GM23338 (cell line): Measurements from ENCODE around the gene OAS2. TPM values are rescaled to one million over a fixed set of nuclear protein-coding genes. Genes with fewer than 3 reads are reported as not detected.

Experiments
- ATAC-seq: fragments of 200-7000 bp; cut with Tn5 transposase; 3 replicates; pipeline ENCODE4 v1.9.1; 2020
- DNase-seq: peaks from one replicate; pipeline ENCODE4 v3.0.0-alpha.2; 2015; ENCODE audit warnings: low spot score
- H2AFZ ChIP-seq: fragments of 200-600 bp; sonication (generic); 2 replicates; pipeline ENCODE4 v1.8.0; 2016; ENCODE audit warnings: antibody characterized with exemption, mild to moderate bottlenecking, moderate library complexity
- H3F3A ChIP-seq: fragments of 200-600 bp; sonication (generic); replicated peaks from 2 replicates; pipeline ENCODE4 v1.8.0; 2017; ENCODE audit warnings: antibody characterized with exemption, mixed run types, low read depth
- H3K27ac ChIP-seq: fragments of 200-600 bp; sonication (generic); 2 replicates; pipeline ENCODE4 v1.6.1; 2016; ENCODE audit warnings: low read depth
- H3K27me3 ChIP-seq: fragments of 200-600 bp; sonication (generic); 2 replicates; pipeline ENCODE4 v1.8.0; 2016; ENCODE audit warnings: mild to moderate bottlenecking, mixed run types, moderate library complexity; ENCODE audit not compliant: insufficient read depth
- H3K36me3 ChIP-seq: fragments of 200-600 bp; sonication (generic); 2 replicates; pipeline ENCODE4 v1.8.0; 2016; ENCODE audit warnings: mild to moderate bottlenecking; ENCODE audit not compliant: insufficient read depth
- H3K4me1 ChIP-seq: fragments of 200-600 bp; sonication (generic); 2 replicates; pipeline ENCODE4 v1.8.0; 2016; ENCODE audit warnings: mild to moderate bottlenecking, moderate library complexity; ENCODE audit not compliant: insufficient read depth
- H3K4me2 ChIP-seq: fragments of 200-600 bp; sonication (generic); 2 replicates; pipeline ENCODE4 v1.7.1; 2017; ENCODE audit warnings: mixed run types
- H3K4me3 ChIP-seq: fragments of 200-600 bp; sonication (generic); 2 replicates; pipeline ENCODE4 v1.6.1; 2016; ENCODE audit warnings: mixed run types
- H3K79me2 ChIP-seq: fragments of 200-600 bp; sonication (generic); replicated peaks from 2 replicates; pipeline ENCODE4 v1.8.0; 2017; ENCODE audit warnings: mild to moderate bottlenecking; ENCODE audit not compliant: insufficient read depth
- H3K9me2 ChIP-seq: fragments of 200-600 bp; sonication (generic); 2 replicates; pipeline ENCODE4 v1.8.0; 2017; ENCODE audit not compliant: insufficient read depth
- H4K20me1 ChIP-seq: fragments of 200-600 bp; sonication (generic); replicated peaks from 2 replicates; pipeline ENCODE4 v1.8.0; 2017; ENCODE audit warnings: mild to moderate bottlenecking; ENCODE audit not compliant: insufficient read depth
- H3K27ac Mint-ChIP-seq: 2 replicates; pipeline ENCODE4 v1.8.0; 2020; ENCODE audit warnings: inconsistent platforms, mild to moderate bottlenecking, moderate library complexity, mixed read lengths
- H3K27me3 Mint-ChIP-seq: 3 replicates; pipeline ENCODE4 v1.8.0; 2022; ENCODE audit warnings: low read depth, mild to moderate bottlenecking, moderate library complexity, mixed read lengths, inconsistent platforms; ENCODE audit not compliant: insufficient read depth, poor library complexity
- H3K36me3 Mint-ChIP-seq: 3 replicates; pipeline ENCODE4 v1.8.0; 2021; ENCODE audit warnings: low read depth, mild to moderate bottlenecking, inconsistent platforms, moderate library complexity, mixed read lengths
- H3K4me1 Mint-ChIP-seq: 3 replicates; pipeline ENCODE4 v1.8.0; 2020; ENCODE audit warnings: mild to moderate bottlenecking, inconsistent platforms, mixed read lengths
- H3K4me3 Mint-ChIP-seq: 3 replicates; pipeline ENCODE4 v1.8.0; 2021; ENCODE audit warnings: moderate library complexity, mild to moderate bottlenecking, inconsistent platforms, mixed read lengths
- H3K9me3 Mint-ChIP-seq: 3 replicates; pipeline ENCODE4 v1.8.0; 2020; ENCODE audit warnings: moderate library complexity, mild to moderate bottlenecking, inconsistent platforms, mixed read lengths
- CREB1 ChIP-seq: fragments of 250-450 bp; sonication (Bioruptor Pico); IDR thresholded peaks from 2 replicates; pipeline ENCODE4 v1.5.0; 2020; ENCODE audit warnings: low read depth, mild to moderate bottlenecking, moderate library complexity
- CTCF ChIP-seq, 2 experiments: fragments of 200-600 bp in 1 of 2; sonication (generic) in 1 of 2; conservative IDR thresholded peaks; 2 replicates each; pipeline versions ENCODE4 v1.5.1 to v1.6.1; 2016 to 2017; ENCODE audit warnings: antibody characterized with exemption in 2 of 2, low read depth in 2 of 2, mild to moderate bottlenecking in 2 of 2, moderate library complexity in 1 of 2
- EZH2 ChIP-seq: fragments of 200-600 bp; sonication (generic); IDR thresholded peaks from one replicate; pipeline ENCODE4 v1.8.0; 2017; ENCODE audit warnings: antibody characterized with exemption, mild to moderate bottlenecking, low read depth; ENCODE audit not compliant: unreplicated experiment
- EZH2phosphoT487 ChIP-seq: fragments of 200-600 bp; sonication (generic); IDR thresholded peaks from one replicate; pipeline ENCODE4 v1.8.1; 2018; ENCODE audit warnings: antibody characterized with exemption; ENCODE audit not compliant: unreplicated experiment
- JUNB ChIP-seq: IDR thresholded peaks from one replicate; pipeline ENCODE4 v1.6.1; 2016; ENCODE audit warnings: antibody characterized with exemption; ENCODE audit not compliant: unreplicated experiment
- NANOG ChIP-seq: IDR thresholded peaks from 2 replicates; pipeline ENCODE4 v1.6.1; 2016; ENCODE audit warnings: antibody characterized with exemption, borderline replicate concordance
- POLR2AphosphoS5 ChIP-seq: IDR thresholded peaks from 2 replicates; pipeline ENCODE4 v1.6.1; 2016; ENCODE audit warnings: antibody characterized with exemption, low read depth
- REST ChIP-seq: IDR thresholded peaks from one replicate; pipeline ENCODE4 v1.6.1; 2018; ENCODE audit warnings: antibody characterized with exemption; ENCODE audit not compliant: unreplicated experiment
- STAT1 ChIP-seq: IDR thresholded peaks from one replicate; pipeline ENCODE4 v1.6.1; 2016; ENCODE audit warnings: antibody characterized with exemption; ENCODE audit not compliant: unreplicated experiment
- ZNF114 ChIP-seq: fragments of 250-450 bp; sonication (Bioruptor Pico); IDR thresholded peaks from 2 replicates; pipeline ENCODE4 v1.5.0; 2020; ENCODE audit warnings: mild to moderate bottlenecking, moderate library complexity
- ZNF331 ChIP-seq: fragments of 250-450 bp; sonication (Bioruptor Pico); IDR thresholded peaks from 2 replicates; pipeline ENCODE4 v1.5.0; 2020; ENCODE audit warnings: low read depth, mild to moderate bottlenecking, moderate library complexity
- polyA plus RNA-seq: library from polyadenylated mRNA; unstranded; fragments of >200 nt; fragmentation: Nextera tagmentation; extraction: Ambion mirVana; gene quantifications from 2 replicates; pipeline ENCODE4 v1.2.1, GENCODE V29; 2016
- total RNA-seq: library from RNA; depleted of rRNA; stranded (reverse); fragments of >200 nt; shearing (Covaris generic); gene quantifications from 2 replicates; pipeline ENCODE4 v1.2.3, GENCODE V29; 2014
- TF ChIP-seq, protein P1 (sequence below): IDR thresholded peaks from 2 replicates; pipeline ENCODE4 v1.6.1; 2016; ENCODE audit warnings: antibody characterized with exemption
- TF ChIP-seq, protein P2 (sequence below): fragments of 250-450 bp; sonication (Bioruptor Pico); IDR thresholded peaks from 2 replicates; pipeline ENCODE4 v1.5.0; 2020; ENCODE audit warnings: mild to moderate bottlenecking, moderate library complexity

Gene OAS2
- total and polyA plus RNA-seq, 2 experiments from 2014 or later, result 0.10 TPM; not detected in 1

- no peak for ATAC-seq
- no peaks in the 10 kb centered on the region for H4K20me1 ChIP-seq
- H3K36me3 ChIP-seq, result peaks cover 6% of the 10 kb centered on the region; the same call in 1 of the 2 replicates
- Mint-ChIP-seq H3K4me1 (no peaks in the 10 kb centered on the region), H3K27ac (no peak overlapping the region), H3K4me3 (no peak overlapping the region), H3K9me3 (peaks cover 30% of the 10 kb centered on the region), H3K27me3 (peaks cover 7% of the 10 kb centered on the region), H3K36me3 (peaks cover 16% of the 10 kb centered on the region)
- no peak overlapping the region for H2AFZ ChIP-seq
- no peak overlapping the region for H3K4me3 ChIP-seq
- H3F3A ChIP-seq, result no peaks in the 10 kb centered on the region
- H3K4me1 ChIP-seq, result no peaks in the 10 kb centered on the region
- H3K27ac ChIP-seq, result no peak overlapping the region
- H3K27me3 ChIP-seq, result no peaks in the 10 kb centered on the region
- no peaks in the 10 kb centered on the region for H3K9me2 ChIP-seq
- H3K79me2 ChIP-seq, result no peaks in the 10 kb centered on the region
- no peak overlapping the region for H3K4me2 ChIP-seq
- DNase-seq, result no peak
- no peak for TF ChIP-seq CTCF (conservative IDR thresholded peaks at IDR 0.05; ENCODE audit: low read depth in 2 of 2)
- TF ChIP-seq JUNB, result no peak
- no peak for TF ChIP-seq STAT1
- no peak for TF ChIP-seq POLR2AphosphoS5
- no peak for TF ChIP-seq NANOG
- TF ChIP-seq, protein P1, sequence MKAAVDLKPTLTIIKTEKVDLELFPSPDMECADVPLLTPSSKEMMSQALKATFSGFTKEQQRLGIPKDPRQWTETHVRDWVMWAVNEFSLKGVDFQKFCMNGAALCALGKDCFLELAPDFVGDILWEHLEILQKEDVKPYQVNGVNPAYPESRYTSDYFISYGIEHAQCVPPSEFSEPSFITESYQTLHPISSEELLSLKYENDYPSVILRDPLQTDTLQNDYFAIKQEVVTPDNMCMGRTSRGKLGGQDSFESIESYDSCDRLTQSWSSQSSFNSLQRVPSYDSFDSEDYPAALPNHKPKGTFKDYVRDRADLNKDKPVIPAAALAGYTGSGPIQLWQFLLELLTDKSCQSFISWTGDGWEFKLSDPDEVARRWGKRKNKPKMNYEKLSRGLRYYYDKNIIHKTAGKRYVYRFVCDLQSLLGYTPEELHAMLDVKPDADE, result no peak
- TF ChIP-seq EZH2phosphoT487, result no peak
- TF ChIP-seq, protein P2, sequence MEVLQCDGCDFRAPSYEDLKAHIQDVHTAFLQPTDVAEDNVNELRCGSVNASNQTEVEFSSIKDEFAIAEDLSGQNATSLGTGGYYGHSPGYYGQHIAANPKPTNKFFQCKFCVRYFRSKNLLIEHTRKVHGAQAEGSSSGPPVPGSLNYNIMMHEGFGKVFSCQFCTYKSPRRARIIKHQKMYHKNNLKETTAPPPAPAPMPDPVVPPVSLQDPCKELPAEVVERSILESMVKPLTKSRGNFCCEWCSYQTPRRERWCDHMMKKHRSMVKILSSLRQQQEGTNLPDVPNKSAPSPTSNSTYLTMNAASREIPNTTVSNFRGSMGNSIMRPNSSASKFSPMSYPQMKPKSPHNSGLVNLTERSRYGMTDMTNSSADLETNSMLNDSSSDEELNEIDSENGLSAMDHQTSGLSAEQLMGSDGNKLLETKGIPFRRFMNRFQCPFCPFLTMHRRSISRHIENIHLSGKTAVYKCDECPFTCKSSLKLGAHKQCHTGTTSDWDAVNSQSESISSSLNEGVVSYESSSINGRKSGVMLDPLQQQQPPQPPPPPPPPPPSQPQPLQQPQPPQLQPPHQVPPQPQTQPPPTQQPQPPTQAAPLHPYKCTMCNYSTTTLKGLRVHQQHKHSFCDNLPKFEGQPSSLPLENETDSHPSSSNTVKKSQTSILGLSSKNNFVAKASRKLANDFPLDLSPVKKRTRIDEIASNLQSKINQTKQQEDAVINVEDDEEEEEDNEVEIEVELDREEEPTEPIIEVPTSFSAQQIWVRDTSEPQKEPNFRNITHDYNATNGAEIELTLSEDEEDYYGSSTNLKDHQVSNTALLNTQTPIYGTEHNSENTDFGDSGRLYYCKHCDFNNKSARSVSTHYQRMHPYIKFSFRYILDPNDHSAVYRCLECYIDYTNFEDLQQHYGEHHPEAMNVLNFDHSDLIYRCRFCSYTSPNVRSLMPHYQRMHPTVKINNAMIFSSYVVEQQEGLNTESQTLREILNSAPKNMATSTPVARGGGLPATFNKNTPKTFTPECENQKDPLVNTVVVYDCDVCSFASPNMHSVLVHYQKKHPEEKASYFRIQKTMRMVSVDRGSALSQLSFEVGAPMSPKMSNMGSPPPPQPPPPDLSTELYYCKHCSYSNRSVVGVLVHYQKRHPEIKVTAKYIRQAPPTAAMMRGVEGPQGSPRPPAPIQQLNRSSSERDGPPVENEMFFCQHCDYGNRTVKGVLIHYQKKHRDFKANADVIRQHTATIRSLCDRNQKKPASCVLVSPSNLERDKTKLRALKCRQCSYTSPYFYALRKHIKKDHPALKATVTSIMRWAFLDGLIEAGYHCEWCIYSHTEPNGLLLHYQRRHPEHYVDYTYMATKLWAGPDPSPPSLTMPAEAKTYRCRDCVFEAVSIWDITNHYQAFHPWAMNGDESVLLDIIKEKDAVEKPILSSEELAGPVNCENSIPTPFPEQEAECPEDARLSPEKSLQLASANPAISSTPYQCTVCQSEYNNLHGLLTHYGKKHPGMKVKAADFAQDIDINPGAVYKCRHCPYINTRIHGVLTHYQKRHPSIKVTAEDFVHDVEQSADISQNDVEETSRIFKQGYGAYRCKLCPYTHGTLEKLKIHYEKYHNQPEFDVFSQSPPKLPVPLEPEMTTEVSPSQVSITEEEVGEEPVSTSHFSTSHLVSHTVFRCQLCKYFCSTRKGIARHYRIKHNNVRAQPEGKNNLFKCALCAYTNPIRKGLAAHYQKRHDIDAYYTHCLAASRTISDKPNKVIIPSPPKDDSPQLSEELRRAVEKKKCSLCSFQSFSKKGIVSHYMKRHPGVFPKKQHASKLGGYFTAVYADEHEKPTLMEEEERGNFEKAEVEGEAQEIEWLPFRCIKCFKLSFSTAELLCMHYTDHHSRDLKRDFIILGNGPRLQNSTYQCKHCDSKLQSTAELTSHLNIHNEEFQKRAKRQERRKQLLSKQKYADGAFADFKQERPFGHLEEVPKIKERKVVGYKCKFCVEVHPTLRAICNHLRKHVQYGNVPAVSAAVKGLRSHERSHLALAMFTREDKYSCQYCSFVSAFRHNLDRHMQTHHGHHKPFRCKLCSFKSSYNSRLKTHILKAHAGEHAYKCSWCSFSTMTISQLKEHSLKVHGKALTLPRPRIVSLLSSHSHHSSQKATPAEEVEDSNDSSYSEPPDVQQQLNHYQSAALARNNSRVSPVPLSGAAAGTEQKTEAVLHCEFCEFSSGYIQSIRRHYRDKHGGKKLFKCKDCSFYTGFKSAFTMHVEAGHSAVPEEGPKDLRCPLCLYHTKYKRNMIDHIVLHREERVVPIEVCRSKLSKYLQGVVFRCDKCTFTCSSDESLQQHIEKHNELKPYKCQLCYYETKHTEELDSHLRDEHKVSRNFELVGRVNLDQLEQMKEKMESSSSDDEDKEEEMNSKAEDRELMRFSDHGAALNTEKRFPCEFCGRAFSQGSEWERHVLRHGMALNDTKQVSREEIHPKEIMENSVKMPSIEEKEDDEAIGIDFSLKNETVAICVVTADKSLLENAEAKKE (CRISPR knock-in tag), result no peak
- TF ChIP-seq ZNF114, result no peak
- no peak for TF ChIP-seq REST
- TF ChIP-seq ZNF331 (CRISPR knock-in tag), result no peak
- TF ChIP-seq EZH2, result no peak
- no peak for TF ChIP-seq CREB1 (CRISPR knock-in tag)
These were observed 14.2 kb upstream of the OAS2 start for GRCh38 chr12:112964067-112964670.
